HG02588 (cell line): ENCODE data around the gene GUCY2C.
"Not testable (repeated sequence)": the region's sequence is repeated elsewhere in the genome, so short reads cannot be mapped to it uniquely, and the experiment has no call there.

ENCODE experiments used
- ATAC-seq: cut with Tn5 transposase; IDR thresholded peaks from one replicate; pipeline ENCODE4 v1.9.1; 2021; ENCODE audit warnings: mild to moderate bottlenecking, moderate library complexity; ENCODE audit not compliant: unreplicated experiment

Gene GUCY2C

GRCh38 chr12:14682231-14682630 is 14.2 kb downstream of the GUCY2C start:
- ATAC-seq, result not testable (repeated sequence)

- ATAC-seq, result no peak
Measured at GRCh38 chr12:14681625-14682024, 14.8 kb downstream of the GUCY2C start.

GRCh38 chr12:14681190-14681589 is 15.2 kb downstream of the GUCY2C start:
- ATAC-seq, result no peak

- ATAC-seq, result no peak
Measured at GRCh38 chr12:14678547-14679150, 17.8 kb downstream of the GUCY2C start.

- ATAC-seq, result no peak
Measured at GRCh38 chr12:14668591-14668990, 27.8 kb downstream of the GUCY2C start.

- no peak for ATAC-seq
Measured at GRCh38 chr12:14665354-14666348, 30.7 kb downstream of the GUCY2C start.

DNA sequence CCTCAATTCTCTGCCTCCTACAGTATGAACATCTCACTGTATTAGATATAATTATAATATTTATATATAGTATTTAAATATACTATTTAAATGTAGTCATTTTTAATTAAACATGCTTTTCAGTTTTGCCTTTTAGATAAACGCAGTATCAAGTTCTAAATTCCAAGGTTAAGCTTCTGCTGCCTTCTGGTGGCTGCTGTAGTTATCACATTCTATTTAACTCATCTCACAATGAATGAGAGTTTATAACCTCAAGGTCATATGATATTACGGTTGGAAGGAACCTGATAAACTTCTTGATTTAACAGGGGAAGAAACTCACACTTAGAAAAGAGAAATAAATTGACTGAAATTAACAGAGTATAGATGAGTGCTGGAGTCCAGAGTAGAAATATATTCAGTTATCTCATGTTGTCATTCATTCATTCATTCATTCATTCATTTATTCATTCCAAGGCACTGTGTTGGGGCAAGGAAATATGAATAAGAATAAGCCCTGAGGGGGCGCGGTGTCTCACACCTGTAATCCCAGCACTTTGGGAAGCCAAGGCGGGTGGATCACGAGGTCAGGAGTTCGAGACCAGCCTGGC is 31.9 kb downstream of the GUCY2C start:
- no peak for ATAC-seq

- no peak for ATAC-seq
Measured at GRCh38 chr12:14663002-14663401, 33.4 kb downstream of the GUCY2C start.

GRCh38 chr12:14656846-14657245 is 39.6 kb downstream of the GUCY2C start:
- no peak for ATAC-seq

DNA sequence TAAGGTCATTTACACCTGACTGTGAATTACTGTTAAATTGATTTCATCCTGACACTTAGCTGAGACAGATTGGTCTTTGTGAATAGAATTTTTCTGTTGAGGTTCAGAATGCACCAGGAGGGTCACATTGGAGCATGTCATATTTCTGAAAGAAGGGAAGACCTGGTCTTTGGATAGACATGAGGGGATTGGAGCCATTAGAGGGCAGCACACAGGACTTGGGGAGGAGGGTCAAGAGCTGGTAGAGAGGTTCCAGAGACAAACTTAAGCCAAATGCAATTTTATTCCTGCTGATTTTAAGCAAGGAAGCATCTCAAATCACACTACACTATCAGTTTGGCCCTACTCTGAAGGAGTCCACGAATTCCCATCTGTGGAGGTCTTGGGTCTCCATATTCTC is 41.1 kb downstream of the GUCY2C start:
- no peak for ATAC-seq

DNA sequence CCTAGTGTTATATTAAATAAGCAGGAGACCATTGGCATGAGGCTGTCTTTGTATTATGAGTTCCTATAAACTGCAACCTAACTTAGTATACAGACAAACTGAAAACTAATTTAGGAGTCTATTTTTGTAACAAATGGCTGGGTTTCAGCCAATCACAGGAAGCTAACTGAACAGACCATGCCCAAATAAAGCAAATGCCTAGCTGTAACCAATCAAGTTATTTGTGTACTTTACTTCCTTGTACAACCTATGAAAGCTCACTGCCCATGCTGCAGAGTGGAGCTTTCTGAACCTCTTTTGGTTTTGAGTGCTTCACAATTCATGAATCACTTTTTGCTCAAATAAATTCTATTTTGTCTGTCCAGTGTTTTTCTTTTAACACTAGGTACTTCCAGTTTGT is 41.6 kb downstream of the GUCY2C start:
- no peak for ATAC-seq

DNA sequence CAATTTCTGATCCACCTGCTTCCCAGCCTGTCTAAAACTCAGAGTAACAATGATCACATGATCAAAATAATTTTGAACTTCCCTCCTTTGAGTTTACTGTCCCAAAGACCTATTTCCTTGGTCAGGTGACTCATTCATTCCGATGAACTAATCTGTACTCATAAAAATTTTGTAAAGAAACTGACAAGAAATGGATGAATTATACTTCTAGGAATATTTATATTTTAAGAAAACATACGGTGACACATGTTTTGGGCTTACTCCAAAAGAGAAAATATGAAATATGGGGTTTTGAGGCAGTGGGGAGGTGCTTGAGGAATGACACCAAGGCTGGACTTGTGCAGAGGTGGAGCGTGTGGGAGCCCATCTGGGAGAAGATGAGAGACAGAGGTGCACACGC is 42.0 kb downstream of the GUCY2C start:
- ATAC-seq, result no peak

GRCh38 chr12:14652483-14652882 is 43.9 kb downstream of the GUCY2C start:
- ATAC-seq, result no peak

GRCh38 chr12:14651371-14651770 is 45.0 kb downstream of the GUCY2C start:
- no peak for ATAC-seq

DNA sequence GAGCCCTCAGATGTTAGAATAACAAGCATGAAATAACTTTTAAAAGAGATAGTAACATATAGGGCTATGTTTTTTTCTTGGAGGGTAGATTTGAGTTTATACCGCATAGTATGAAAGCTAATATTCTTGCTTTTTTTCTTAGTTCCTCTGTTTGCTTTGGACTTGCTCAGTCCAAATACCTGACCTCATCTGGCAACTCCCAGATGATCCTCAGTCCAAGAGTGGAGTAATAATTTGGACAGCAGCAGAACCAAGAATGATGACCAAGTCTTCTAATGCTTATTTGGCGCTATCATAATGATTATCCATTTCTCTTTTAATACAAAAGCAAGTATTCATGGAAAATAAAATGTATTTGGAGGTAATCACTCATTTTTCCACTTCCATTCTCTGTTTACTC is 45.6 kb downstream of the GUCY2C start:
- ATAC-seq, result no peak

DNA sequence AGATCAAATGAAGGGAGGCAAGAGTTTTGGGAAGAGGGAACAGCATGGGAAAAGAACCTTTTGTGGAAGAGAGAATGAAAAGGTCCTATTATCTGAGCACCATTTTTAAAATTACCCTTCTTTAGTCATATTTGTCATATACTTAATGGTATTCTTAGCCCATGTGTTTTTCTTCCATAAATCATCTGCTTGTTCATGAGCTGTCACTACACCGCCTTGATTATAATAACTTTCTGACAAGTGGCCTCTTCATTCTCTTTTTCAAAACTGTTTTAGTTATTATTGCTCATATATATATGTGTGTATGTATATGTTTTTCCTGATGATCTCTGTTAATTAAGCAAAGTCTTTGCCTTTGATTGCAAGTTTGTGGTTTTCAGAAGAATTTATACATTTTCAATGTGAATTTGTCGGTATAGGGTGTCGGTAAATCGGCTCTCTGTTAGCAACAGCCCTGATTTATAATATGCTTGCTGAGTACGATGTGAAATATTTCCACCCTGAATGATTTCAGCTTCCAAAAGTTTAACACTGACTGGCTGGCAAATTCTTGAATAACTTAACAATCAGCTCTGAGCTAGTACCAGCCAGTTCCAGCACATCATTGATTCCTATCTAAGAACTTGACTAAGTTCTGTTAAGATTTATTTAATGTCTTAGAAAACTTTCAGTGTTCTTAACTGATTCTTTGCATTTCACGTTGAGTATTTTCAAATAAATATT is 49.2 kb downstream of the GUCY2C start:
- ATAC-seq, result no peak

DNA sequence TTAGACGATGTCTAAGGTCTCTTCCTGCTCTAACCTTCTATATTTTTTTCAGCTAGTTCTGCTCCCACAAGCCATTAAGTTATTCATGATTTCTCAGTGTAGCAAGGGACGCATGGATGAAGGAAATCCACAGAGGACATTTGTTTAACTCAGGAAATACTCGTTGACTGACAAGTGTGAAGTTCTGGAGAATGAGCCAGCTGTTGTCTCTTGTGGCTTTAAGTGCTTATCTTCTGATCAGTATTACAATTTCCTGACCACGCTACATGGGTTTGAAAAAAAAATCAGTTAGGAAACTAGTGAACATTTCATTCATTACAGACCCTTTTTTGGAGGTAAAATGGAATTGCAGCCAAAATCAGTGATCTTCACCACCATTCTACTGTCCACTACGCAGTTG is 53.1 kb downstream of the GUCY2C start:
- ATAC-seq, result no peak

DNA sequence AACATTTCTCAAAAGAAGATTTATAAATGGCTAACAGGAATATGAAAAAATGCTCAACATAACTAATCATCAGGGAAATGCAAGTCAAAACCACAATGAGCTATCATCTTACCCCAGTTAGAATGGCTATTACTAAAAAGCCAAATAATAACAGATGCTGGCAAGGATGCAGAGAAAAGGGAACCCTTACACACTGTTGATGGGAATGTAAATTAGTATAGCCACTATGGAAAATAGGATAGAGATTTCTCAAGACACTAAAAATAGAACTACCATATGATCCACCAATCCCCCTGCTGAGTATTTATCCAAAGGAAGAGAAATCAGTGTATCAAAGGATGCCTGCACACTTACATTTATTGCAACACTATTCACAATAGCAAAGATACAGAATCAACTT is 58.3 kb downstream of the GUCY2C start:
- ATAC-seq, result no peak

- ATAC-seq, result no peak
Measured at GRCh38 chr12:14635776-14636175, 60.6 kb downstream of the GUCY2C start.

DNA sequence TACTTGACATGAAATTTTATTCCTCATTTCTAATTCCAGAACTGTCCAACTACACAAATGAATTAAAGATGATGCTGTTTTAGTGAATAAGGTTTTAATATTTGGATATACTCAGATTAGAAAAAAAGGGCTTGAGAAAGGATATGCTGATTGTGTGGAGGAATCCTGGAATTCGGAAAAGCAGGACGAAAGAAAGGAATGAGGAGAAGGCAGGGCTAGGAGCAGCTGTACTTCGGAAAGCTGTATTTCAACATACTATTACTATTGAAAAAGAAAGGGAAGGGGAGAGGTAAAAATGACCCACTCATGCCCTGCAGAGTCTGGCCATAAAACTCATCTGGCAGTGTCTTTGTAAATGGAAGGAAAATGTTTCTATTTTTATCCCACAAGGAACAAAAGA is 65.6 kb downstream of the GUCY2C start:
- no peak for ATAC-seq
